HAP-1 (cell line): ENCODE measurements around the gene UTS2.

ENCODE experiments used
- DNase-seq, 2 experiments: peaks; one replicate each; pipeline ENCODE4 v3.0.0-alpha.2; 2016 to 2020; ENCODE audit warnings: low spot score in 2 of 2
- H3K27me3 ChIP-seq: fragments of 250-450 bp; sonication (Bioruptor Pico); 2 replicates; pipeline ENCODE4 v1.5.1; 2020; ENCODE audit warnings: low read depth, mild to moderate bottlenecking, moderate library complexity
- H3K36me3 ChIP-seq: fragments of 250-450 bp; sonication (Bioruptor Pico); replicated peaks from 2 replicates; pipeline ENCODE4 v1.5.1; 2020; ENCODE audit warnings: mild to moderate bottlenecking
- H3K4me1 ChIP-seq: fragments of 250-450 bp; sonication (Bioruptor Pico); 2 replicates; pipeline ENCODE4 v1.5.1; 2020; ENCODE audit warnings: mild to moderate bottlenecking
- H3K4me3 ChIP-seq: fragments of 250-450 bp; sonication (Bioruptor Pico); 2 replicates; pipeline ENCODE4 v1.5.1; 2020; ENCODE audit warnings: mild to moderate bottlenecking, moderate library complexity
- H3K9me3 ChIP-seq: fragments of 250-450 bp; sonication (Bioruptor Pico); 2 replicates; pipeline ENCODE4 v1.5.1; 2020; ENCODE audit warnings: mild to moderate bottlenecking, moderate library complexity
- in situ Hi-C: fragments of 300-500 bp; cut with MboI; formaldehyde crosslinking; loops from 3 replicates; pipeline ENCODE4 v1.14.3; 2020; ENCODE audit warnings: low sequenced_read_pairs, inconsistent platforms, mixed read lengths

Gene UTS2, protein sequence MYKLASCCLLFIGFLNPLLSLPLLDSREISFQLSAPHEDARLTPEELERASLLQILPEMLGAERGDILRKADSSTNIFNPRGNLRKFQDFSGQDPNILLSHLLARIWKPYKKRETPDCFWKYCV

GRCh38 chr1:7852804-7853683 is at the start of gene UTS2:
Gene UTS2 (minus strand): TSS chr1:7853065. CDS start chr1:7853003, 62 bp downstream.
- no peaks in the 10 kb centered on the region for H3K9me3 ChIP-seq
- no peak within 1 kb of the TSS for H3K4me3 ChIP-seq
- H3K4me1 ChIP-seq: peaks cover 5% of the 10 kb centered on the region
- no peaks in the 10 kb centered on the region for H3K27me3 ChIP-seq
- in situ Hi-C loops: no loop called here
- H3K36me3 ChIP-seq: no peaks in the 10 kb centered on the region
- no peak for DNase-seq

DNA sequence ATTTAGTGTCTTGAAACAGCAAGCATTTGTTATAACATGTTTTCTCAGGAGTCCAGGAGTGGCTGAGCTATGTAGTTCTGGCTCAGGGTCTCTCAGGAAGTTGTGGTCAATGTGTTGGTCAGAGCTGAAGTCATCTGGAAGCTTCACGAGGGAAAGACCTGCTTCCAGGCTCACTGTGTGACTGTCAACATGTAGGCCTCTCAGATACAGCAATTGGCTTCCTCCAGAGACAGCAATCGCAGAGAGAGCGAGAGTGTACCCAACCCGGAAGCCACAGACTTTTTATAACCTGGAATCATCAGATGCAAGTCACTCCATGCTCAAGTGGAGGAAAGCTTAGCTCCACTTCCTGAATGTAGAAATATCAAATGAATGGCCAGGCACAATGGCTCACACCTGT is 46.9 kb upstream of the UTS2 start:
- in situ Hi-C loops: loop anchor here (5.0 kb wide), 1 partner anchor 227 kb away; no protein-coding TSS in a partner anchor

GRCh38 chr1:7898962-7899361 is 46.1 kb upstream of the UTS2 start:
- H3K36me3 ChIP-seq: no peaks in the 10 kb centered on the region
- no peak for DNase-seq
- H3K4me3 ChIP-seq: no peak overlapping the region
- no peaks in the 10 kb centered on the region for H3K9me3 ChIP-seq
- no peaks in the 10 kb centered on the region for H3K27me3 ChIP-seq
- no peaks in the 10 kb centered on the region for H3K4me1 ChIP-seq
- in situ Hi-C loops: no loop called here

More for the DNA sequence above, 46.9 kb upstream of the UTS2 start:
- DNase-seq: no peak
- H3K9me3 ChIP-seq: no peaks in the 10 kb centered on the region
- no peaks in the 10 kb centered on the region for H3K4me1 ChIP-seq
- H3K27me3 ChIP-seq: no peaks in the 10 kb centered on the region
- H3K36me3 ChIP-seq: no peaks in the 10 kb centered on the region
- H3K4me3 ChIP-seq: no peak overlapping the region

- in situ Hi-C loops: no loop called here
- H3K4me1 ChIP-seq: no peaks in the 10 kb centered on the region
- H3K36me3 ChIP-seq: no peaks in the 10 kb centered on the region
- no peak overlapping the region for H3K4me3 ChIP-seq
- DNase-seq: no peak
- no peaks in the 10 kb centered on the region for H3K27me3 ChIP-seq
- H3K9me3 ChIP-seq: no peaks in the 10 kb centered on the region
Measured at GRCh38 chr1:7896994-7897393, 44.1 kb upstream of the UTS2 start.

DNA sequence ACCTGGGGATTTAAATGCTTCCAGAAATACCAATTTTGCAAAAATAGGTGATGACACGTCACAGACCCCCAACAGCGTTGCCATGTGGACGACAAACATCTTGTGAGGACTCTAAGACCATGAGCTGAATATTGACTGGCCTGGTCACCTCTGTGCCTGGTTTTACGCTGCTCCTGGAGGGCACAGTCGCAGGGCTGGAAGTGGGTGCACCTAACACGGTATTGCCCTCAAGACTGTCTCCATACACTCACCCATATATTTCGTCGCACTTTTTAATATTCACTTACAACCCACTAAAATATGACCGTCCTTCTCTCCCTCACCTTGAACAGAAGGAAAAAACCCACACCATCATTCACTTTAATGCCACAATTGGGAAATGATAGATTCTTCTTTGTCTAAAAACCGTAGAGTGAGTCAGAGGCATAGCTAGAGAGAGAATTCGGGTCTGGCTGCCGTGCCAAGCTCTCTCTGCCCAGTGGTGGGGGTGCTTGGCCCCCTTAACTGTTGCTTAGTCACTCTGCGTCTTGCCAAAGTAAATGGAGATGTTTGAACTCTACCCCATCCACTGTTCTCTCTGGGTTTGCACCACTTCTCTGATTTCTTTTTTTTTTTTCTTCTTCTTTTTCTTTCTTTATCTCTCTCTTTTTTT is 40.8 kb upstream of the UTS2 start:
- no peaks in the 10 kb centered on the region for H3K36me3 ChIP-seq
- DNase-seq: no peak
- H3K4me3 ChIP-seq: no peak overlapping the region
- no peaks in the 10 kb centered on the region for H3K4me1 ChIP-seq
- in situ Hi-C loops: no loop called here
- H3K27me3 ChIP-seq: no peaks in the 10 kb centered on the region
- no peaks in the 10 kb centered on the region for H3K9me3 ChIP-seq

DNA sequence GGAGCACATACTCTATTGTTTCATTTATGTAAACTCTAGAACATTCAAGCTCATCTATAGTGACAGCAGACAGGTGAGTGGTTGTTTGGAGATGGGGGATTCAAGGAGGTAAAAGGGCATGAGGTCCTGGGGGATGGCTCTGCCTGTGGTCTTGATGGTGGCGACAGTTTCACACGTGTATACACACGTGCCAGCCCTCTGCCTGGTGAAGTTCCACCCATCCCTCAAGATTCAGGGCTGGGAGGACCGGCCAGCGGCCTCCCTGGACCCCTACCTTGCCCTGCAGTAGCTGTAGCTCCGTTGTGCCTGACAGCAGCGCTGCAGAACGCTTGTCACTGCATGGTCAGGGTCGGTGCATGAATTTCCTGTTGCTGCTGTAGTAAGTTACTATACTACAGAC is 38.9 kb upstream of the UTS2 start:
- no peak overlapping the region for H3K4me3 ChIP-seq
- no peak for DNase-seq
- H3K36me3 ChIP-seq: no peaks in the 10 kb centered on the region
- no peaks in the 10 kb centered on the region for H3K9me3 ChIP-seq
- in situ Hi-C loops: no loop called here
- no peaks in the 10 kb centered on the region for H3K27me3 ChIP-seq
- no peaks in the 10 kb centered on the region for H3K4me1 ChIP-seq

DNA sequence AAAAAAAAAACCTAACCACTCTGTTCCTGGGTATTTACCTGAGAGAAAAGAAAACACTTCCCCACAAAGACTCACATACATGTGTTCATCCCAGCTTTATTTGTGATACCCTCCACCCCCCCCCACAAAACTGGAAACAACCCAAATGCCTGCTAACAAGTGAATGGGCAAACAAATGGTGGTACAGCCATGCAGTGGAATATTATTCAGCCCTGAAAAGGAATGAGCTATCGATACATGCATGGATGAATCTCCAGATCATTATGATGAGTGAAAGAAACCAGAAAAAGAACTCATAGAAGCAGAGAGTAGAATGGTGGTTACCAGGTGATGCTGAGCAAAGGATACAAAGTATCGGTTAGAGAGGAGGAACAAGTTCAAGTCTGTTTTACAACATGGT is 38.0 kb upstream of the UTS2 start:
- H3K4me3 ChIP-seq: no peak overlapping the region
- no peaks in the 10 kb centered on the region for H3K4me1 ChIP-seq
- H3K27me3 ChIP-seq: no peaks in the 10 kb centered on the region
- no peaks in the 10 kb centered on the region for H3K9me3 ChIP-seq
- in situ Hi-C loops: no loop called here
- no peak for DNase-seq
- no peaks in the 10 kb centered on the region for H3K36me3 ChIP-seq

DNA sequence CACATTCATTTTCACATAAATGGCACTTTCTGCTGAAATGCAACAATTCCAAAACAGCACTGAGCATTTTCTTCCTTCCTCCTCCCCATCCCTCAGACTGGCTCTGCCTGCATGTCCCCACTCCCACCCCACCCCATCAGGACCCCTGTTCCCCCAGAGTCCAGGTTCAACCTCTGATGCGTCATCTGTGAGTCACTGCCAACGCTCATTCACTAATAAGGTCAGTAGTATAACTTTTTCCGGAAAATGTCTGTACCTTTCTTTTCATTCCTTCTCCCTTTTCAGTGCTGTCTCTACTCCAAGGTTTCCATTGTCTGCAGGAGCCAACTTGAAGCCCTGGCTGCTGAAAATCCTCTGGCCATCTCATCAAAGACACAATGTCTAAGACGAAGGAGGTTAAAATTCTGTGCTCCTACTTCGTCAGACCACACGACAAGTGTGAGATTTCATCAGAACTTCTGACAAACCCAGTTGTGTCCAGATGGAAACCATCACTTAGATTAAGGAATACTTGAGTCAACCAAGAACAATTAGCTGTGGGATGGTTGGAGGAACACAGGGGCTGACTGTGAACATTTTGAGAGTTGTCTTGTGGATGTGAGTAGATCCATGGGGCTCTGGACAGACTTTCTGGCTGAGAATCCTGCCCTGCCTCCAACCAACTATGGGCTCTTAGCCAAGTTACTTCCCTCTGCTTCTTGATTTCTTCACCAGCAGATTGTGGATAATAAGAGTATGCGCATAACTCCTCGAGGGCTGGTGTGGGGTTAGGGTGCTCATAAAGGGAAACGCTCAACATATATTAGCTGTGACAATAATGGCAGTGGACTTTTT is 35.6 kb upstream of the UTS2 start:
- no peaks in the 10 kb centered on the region for H3K36me3 ChIP-seq
- no peaks in the 10 kb centered on the region for H3K27me3 ChIP-seq
- in situ Hi-C loops: no loop called here
- H3K9me3 ChIP-seq: no peaks in the 10 kb centered on the region
- peak; percentile 13 to 27 for DNase-seq
- no peak overlapping the region for H3K4me3 ChIP-seq
- no peaks in the 10 kb centered on the region for H3K4me1 ChIP-seq

DNA sequence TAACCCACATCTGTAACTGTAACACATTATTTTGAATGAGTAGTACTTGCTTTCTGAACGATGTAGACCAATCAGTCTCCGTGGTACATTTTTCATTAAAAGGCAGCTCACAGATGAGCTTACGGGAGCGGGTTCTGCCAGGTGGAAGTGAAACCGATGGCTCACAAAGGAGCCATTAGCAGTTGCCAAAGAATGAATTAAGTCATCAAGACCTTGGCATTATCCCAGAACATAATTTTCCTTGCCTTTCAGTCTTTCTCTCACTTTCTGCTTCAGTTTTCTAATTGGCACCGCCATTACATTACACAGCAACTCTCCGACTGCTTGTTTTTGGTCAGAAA is 33.5 kb upstream of the UTS2 start:
- Histone ChIP-seq H3K9me3 (no peaks in the 10 kb centered on the region), H3K36me3 (no peaks in the 10 kb centered on the region), H3K4me3 (no peak overlapping the region), H3K4me1 (no peaks in the 10 kb centered on the region), H3K27me3 (no peaks in the 10 kb centered on the region)
- DNase-seq: no peak
- in situ Hi-C loops: no loop called here

GRCh38 chr1:7885513-7886404 is 32.9 kb upstream of the UTS2 start:
- H3K36me3 ChIP-seq: no peaks in the 10 kb centered on the region
- no peaks in the 10 kb centered on the region for H3K9me3 ChIP-seq
- H3K27me3 ChIP-seq: peaks cover 4% of the 10 kb centered on the region; the same call in 1 of the 2 replicates
- no peaks in the 10 kb centered on the region for H3K4me1 ChIP-seq
- no peak overlapping the region for H3K4me3 ChIP-seq
- DNase-seq: peak in 1 of 2 experiments; percentile 62
- in situ Hi-C loops: no loop called here

DNA sequence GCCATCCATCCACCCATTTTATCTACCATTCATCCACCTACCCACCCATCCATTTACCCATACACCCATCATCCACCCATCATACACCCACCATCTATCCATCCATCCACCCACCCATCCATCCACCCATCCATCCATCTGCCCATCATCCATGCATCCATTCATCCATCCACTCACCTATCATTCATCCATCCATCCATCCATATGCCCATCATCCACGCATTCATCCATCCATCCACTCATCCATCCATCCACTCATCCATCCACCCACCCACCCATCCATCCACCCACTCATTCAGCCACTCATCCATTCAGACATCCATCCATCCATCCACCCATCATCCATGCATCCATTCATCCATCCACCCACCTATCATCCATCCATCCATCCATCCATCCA is 31.9 kb upstream of the UTS2 start:
- in situ Hi-C loops: no loop called here
- H3K9me3 ChIP-seq: no peaks in the 10 kb centered on the region

GRCh38 chr1:7879228-7879627 is 26.4 kb upstream of the UTS2 start:
- H3K4me1 ChIP-seq: no peaks in the 10 kb centered on the region
- peaks cover 7% of the 10 kb centered on the region; the same call in 1 of the 2 replicates for H3K27me3 ChIP-seq
- no peak overlapping the region for H3K4me3 ChIP-seq
- no peaks in the 10 kb centered on the region for H3K9me3 ChIP-seq
- no peaks in the 10 kb centered on the region for H3K36me3 ChIP-seq
- in situ Hi-C loops: no loop called here
- no peak for DNase-seq

More for the DNA sequence above, 31.9 kb upstream of the UTS2 start:
- DNase-seq: no peak
- H3K27me3 ChIP-seq: peaks cover 7% of the 10 kb centered on the region; the same call in 1 of the 2 replicates
- no peaks in the 10 kb centered on the region for H3K4me1 ChIP-seq
- no peaks in the 10 kb centered on the region for H3K36me3 ChIP-seq
- no peak overlapping the region for H3K4me3 ChIP-seq

- Histone ChIP-seq H3K27me3 (peaks cover 7% of the 10 kb centered on the region; the same call in 1 of the 2 replicates), H3K4me3 (no peak overlapping the region), H3K4me1 (no peaks in the 10 kb centered on the region), H3K36me3 (no peaks in the 10 kb centered on the region), H3K9me3 (no peaks in the 10 kb centered on the region)
- in situ Hi-C loops: no loop called here
- DNase-seq: no peak
Measured at GRCh38 chr1:7878027-7878426, 25.2 kb upstream of the UTS2 start.
